ENCODE measurements around the gene SSBP3. TPM values are rescaled to one million over a fixed set of nuclear protein-coding genes. Genes with fewer than 3 reads are reported as not detected.

The SSBP3 gene
- total RNA-seq, 3 donors from 2014 or later, result 21.3 to 28.0 (median 25.6) TPM

Other genes with a start within 250 kb of the SSBP3 start
- 1 to 10 TPM; 4.5 to 8.0 (median 7.5) TPM for gene CYB5RL, start 206.4 kb downstream of the SSBP3 start, total RNA-seq
- 10 to 100 TPM; 44.6 to 70.7 (median 48.8) TPM for gene MRPL37, start 206.2 kb downstream of the SSBP3 start, total RNA-seq
- 1 to 10 TPM; 1.6 to 7.3 (median 1.8) TPM for gene ACOT11, start 141.8 kb upstream of the SSBP3 start, total RNA-seq
- gene FAM151A, start 217.1 kb upstream of the SSBP3 start, total RNA-seq, result under 1 TPM in 2 of 3 donors, not detected in 1; 0.16 to 0.33 TPM
- 1 to 10 TPM in 1 of 3 donors, under 1 TPM in 2; 0.66 to 5.3 (median 0.80) TPM for gene MROH7, start 235.4 kb upstream of the SSBP3 start, total RNA-seq

All from breast epithelium (tissue), 3 donors.